Renal cortex interstitium (tissue), 11 donors: ENCODE data around the gene TXNDC5. TPM values are rescaled to one million over a fixed set of nuclear protein-coding genes. Genes with fewer than 3 reads are reported as not detected.
"Not testable (repeated sequence)": the region's sequence is repeated elsewhere in the genome, so short reads cannot be mapped to it uniquely, and the experiment has no call there.

ENCODE experiments used
- DNase-seq, 11 donors: peaks; one replicate each; pipeline ENCODE4 v3.0.0-alpha.2; 2013; ENCODE audit warnings: low read depth in 9 of 11, low spot score in 4 of 11; ENCODE audit errors: extremely low read depth in 1 of 11
- polyA plus RNA-seq, 3 donors: library from polyadenylated mRNA; unstranded; fragments of 120-200 nt; gene quantifications; one replicate each; pipeline ENCODE4 v1.2.1, GENCODE V29; 2013; ENCODE audit not compliant: insufficient read length in 3 of 3

The TXNDC5 gene
- polyA plus RNA-seq, 3 donors = 97.1 to 114 (median 99.9) TPM

- no peak for DNase-seq
Measured at GRCh38 chr6:7901780-7902179, 8.8 kb downstream of the TXNDC5 start.

DNA sequence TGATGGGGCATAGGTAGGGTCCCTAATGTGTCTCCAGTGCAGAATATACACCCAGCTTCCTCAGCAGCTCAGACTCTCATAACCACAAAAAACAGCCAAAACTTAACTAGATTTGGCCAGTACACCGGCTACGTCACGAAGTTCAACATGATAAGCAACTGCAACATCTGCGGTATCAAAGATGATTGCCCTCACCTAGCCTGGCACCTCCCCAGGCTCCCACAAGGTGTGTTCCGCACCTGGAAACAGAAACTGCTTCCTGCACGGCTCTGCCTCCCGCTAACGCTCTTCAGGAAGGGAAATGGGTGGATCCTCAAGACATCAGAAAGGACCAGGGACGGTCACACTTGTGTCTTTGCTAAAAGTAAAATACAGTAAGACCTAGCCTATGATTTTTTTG is 9.5 kb downstream of the TXNDC5 start:
- no peak for DNase-seq

- DNase-seq = no peak
Measured at GRCh38 chr6:7900621-7901020, 10.0 kb downstream of the TXNDC5 start.

DNA sequence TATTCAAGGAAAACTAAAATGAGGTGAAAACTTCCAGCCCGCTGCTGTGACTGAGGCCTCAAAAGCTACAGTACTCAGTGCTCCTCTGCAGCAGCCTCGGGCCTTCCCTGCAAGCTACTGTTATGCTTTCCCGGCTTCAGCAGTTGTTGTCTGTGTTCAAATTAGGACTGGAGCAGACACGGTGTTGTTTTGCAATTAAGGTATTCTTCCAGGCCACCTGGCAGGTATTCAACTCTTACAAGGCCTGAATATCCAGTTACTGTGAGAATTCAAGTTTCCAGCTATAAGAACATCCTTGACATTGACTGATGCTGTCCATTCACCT is 10.7 kb downstream of the TXNDC5 start:
- DNase-seq = no peak

- DNase-seq = no peak
Measured at GRCh38 chr6:7899101-7899888, 11.3 kb downstream of the TXNDC5 start.

GRCh38 chr6:7898193-7898586 is 12.4 kb downstream of the TXNDC5 start:
- not testable (repeated sequence) for DNase-seq

GRCh38 chr6:7897461-7898192 is 13.0 kb downstream of the TXNDC5 start:
- DNase-seq = no peak

DNA sequence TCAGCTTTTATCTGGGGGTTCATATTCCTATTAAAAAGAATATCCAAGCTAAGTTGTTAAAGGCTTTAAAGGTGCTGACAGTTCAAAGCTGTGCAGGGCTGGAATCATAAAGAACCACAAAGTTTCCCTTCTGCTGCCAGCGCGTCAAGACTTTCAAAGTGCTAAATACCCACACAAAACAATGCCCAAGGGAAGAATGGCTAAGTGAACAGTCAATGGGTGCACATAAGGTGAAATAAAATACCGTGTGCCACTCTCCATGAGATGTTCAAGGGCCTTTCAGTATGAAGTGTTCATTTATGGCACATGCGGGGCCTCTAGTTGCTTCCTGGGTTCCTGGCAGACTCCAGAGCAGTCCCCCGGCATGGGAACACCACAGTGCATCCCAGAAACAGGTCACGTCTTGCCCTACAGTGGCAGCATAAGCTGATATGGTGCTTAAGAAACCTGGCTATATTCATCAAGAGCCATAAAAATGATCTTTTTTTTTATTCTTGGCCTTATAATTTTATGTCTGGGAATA is 14.1 kb downstream of the TXNDC5 start:
- DNase-seq = no peak

DNA sequence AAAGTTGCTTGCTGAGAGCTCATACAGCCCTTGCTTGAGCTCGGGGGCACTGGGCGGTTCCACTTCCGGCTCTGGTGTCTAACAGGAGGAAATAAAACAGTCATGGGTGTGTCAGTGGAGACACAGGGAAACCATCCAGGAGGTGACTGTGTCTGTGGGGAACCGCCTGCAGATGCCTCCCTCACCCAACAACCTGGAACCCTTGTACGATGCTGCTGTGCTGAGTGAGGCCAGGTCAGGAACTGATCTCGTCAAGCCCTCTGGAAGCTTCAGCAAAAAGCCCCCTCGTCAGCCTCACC is 15.5 kb downstream of the TXNDC5 start:
- DNase-seq = no peak

GRCh38 chr6:7894262-7895124 is 16.1 kb downstream of the TXNDC5 start:
- no peak for DNase-seq

GRCh38 chr6:7893342-7893741 is 17.2 kb downstream of the TXNDC5 start:
- no peak for DNase-seq

GRCh38 chr6:7892367-7892766 is 18.2 kb downstream of the TXNDC5 start:
- DNase-seq = not testable (repeated sequence)

DNA sequence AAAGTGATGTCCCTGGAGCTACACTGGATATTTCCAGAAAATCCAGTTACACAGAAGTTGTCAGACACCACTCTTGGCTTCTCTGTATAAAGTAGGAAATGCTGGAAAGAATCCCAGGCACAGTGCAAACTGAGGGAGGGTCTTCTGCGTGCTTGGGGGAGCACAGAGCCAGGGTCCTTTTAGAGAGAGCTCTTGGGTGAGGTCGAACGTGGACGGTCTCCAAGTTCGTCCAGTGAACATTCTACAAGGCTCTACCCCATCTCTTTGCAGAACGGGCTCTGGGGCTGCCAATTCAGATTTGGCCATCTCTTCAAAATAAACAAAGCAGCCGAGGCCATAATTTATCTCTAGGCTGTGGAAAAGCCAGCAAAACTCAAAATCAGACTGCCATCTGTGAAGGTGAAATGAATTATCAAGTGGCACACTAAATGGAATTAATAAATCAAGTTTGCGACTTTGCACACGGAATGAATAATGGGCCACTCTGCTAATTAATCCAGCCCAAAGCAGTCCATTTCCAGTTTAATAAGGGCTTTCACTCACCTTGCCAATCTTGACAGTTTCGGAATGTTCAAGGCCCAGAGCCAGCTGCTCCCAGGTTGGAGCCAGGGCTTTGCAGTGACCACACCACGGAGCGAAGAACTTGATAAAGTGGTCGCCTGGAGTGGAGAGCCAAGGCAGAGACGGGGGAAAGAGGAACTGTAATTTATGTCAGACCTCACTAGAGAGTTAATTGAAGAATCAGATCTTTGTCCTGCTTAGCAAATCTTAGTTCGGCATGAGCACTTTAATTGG is 19.3 kb downstream of the TXNDC5 start:
- no peak for DNase-seq

DNA sequence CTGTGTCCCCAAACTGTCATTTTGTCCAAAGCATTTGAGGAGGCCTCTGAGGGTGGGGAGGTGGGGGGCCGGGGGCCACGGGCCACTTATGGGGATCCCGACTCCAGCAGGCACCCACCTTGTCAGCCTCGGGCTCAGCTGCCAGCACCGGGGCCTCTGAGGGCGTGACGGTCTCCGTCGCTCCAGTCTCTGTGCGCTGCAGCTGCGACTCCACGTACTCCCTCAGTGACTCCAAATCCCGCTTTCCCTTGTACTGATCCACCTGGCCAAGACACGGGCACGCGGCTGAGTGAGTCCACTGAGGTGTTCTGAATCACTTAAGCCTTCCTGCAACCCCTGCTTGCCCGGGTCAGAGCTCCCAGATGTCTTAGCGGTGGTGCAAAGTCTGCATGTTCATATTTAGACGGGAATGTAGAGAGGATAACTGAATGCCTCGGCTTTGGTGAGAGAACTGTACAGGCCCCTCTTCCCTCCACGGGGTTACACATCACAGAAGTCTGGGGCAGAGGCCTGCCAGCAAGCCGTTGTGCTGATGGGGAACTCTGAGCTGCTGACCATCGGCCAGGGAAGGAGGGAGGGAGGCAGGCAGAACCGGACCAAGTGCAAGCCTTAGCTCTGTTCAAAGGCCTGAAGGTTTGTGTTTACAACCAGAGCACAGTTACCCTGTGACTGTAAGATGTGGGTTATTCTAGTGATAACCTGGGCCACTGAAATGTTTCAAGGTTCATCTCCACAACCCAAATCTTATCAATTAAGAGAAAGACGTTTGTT is 21.8 kb downstream of the TXNDC5 start:
- DNase-seq = no peak

DNA sequence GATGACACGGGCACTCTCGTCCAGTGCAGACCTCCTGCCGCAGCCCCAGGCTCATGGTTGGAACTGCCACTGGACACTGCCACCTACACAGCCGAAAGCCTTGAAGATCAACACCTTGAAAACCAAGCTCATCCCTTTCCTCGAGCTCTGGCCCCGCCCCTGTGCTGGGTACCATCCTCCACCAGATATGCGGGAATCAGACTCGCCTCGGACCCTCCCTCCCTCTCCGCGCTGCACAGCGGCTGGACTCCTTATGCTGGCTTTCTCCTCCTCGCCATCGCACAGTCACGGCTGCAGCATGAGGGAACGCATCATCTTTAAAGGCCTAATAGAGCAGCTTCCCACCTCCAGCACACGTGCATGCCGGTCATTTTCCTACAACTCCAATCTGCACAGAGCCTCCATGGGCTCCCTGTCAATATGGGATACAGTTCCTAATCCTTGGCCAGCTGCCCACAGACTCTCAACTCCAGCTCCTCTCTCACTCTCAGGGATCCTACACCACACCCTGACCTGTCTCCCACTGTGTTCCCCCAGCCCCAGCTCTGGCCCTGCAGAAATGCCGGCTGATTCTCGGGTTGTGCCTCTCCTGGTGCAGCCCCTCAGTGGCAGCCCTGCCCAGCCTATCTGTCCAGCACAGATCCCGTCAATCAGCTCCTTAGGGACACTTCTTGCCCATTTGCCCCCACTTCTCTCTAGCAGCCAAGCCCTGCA is 23.2 kb downstream of the TXNDC5 start:
- no peak for DNase-seq

GRCh38 chr6:7886132-7886531 is 24.5 kb downstream of the TXNDC5 start:
- no peak for DNase-seq

GRCh38 chr6:7883381-7883780 is 27.2 kb downstream of the TXNDC5 start:
- DNase-seq = no peak
